Esophagus squamous epithelium (tissue), 5 donors: ENCODE measurements around the gene FBXL7. TPM values are rescaled to one million over a fixed set of nuclear protein-coding genes. Genes with fewer than 3 reads are reported as not detected.

Experiments used
- DNase-seq: peaks from one replicate; lab custom pipeline; 2025; lab: John Stamatoyannopoulos, UW
- H3K27ac ChIP-seq, 4 donors: fragments of 200-600 bp; sonication (generic); one replicate each; pipeline ENCODE4 v1.5.1; 2016 to 2019; ENCODE audit warnings: mild to moderate bottlenecking in 1 of 4
- H3K27me3 ChIP-seq, 4 donors: fragments of 200-600 bp; sonication (generic); 1 replicate in 3 of 4; 2 replicates in 1 of 4; pipeline versions ENCODE4 v1.5.1 to v1.6.0; 2017 to 2021; ENCODE audit warnings: antibody characterized with exemption in 1 of 4
- H3K36me3 ChIP-seq, 3 donors: fragments of 200-600 bp; sonication (generic); one replicate each; pipeline ENCODE4 v1.5.1; 2016 to 2019
- H3K4me1 ChIP-seq, 3 donors: fragments of 200-600 bp; sonication (generic); one replicate each; pipeline ENCODE4 v1.5.1; 2017 to 2019
- H3K4me3 ChIP-seq, 4 donors: fragments of 200-600 bp; sonication (generic); 1 replicate in 3 of 4; 2 replicates in 1 of 4; pipeline ENCODE4 v1.5.1; 2016 to 2019; ENCODE audit warnings: mild to moderate bottlenecking in 2 of 4, moderate library complexity in 1 of 4
- H3K9me3 ChIP-seq, 3 donors: fragments of 200-600 bp; sonication (generic); one replicate each; pipeline ENCODE4 v1.5.1; 2016 to 2019
- CTCF ChIP-seq, 6 experiments: fragments of 450-650 bp in 4 of 6; fragments of 200-600 bp in 2 of 6; sonication (generic) in 2 of 6; IDR thresholded peaks; one replicate each; pipeline ENCODE4 v1.5.1; 2016 to 2019; ENCODE audit warnings: antibody characterized with exemption in 6 of 6, mild to moderate bottlenecking in 4 of 6, moderate library complexity in 4 of 6
- POLR2A ChIP-seq, 4 donors: fragments of 450-650 bp; IDR thresholded peaks; one replicate each; pipeline ENCODE4 v1.6.1; 2017; ENCODE audit warnings: antibody characterized with exemption in 4 of 4, mild to moderate bottlenecking in 4 of 4, moderate library complexity in 3 of 4
- WGBS, 2 donors: methylation state at CpG; one replicate each; pipeline ENCODE4 v1.1.5; 2018; 5-methylcytosine and 5-hydroxymethylcytosine counted together
- intact Hi-C: fragments of 100-400 bp; cut with DNase I; formaldehyde crosslinking; loops from one replicate; pipeline ENCODE4 v1.15.0; 2022
- total RNA-seq, 4 donors: library from RNA; depleted of rRNA; stranded (reverse); fragments of >200 nt; gene quantifications; one replicate each; pipeline ENCODE4 v1.1.0, GENCODE V29; 2016
- donor health status: DM: yes; HTN: yes; CAD: no.

Gene FBXL7
- total RNA-seq, 4 donors from 2014 or later: 0.68 to 15.1 (median 2.8) TPM

GRCh38 chr5:15643731-15644130 lies 143.8 kb downstream of the FBXL7 start:
- no peak for DNase-seq

GRCh38 chr5:15645381-15646160 lies 145.6 kb downstream of the FBXL7 start:
- intact Hi-C loops: no loop called here
- TF ChIP-seq CTCF (IDR thresholded peaks at IDR 0.05) (no peak), POLR2A (IDR thresholded peaks at IDR 0.05) (no peak)
- Histone ChIP-seq H3K9me3 (no peaks in the 10 kb centered on the region), H3K27ac (no peak overlapping the region), H3K4me1 (peaks cover 0 to 28% (median 7%) of the 10 kb centered on the region in 3 donors), H3K27me3 (no peaks in the 10 kb centered on the region), H3K4me3 (no peak overlapping the region), H3K36me3 (no peaks in the 10 kb centered on the region)
- DNase-seq: no peak
- 56 to 61% methylated on average over 7 of the region's 7 CpGs for WGBS, 2 donors

More at GRCh38 chr5:15643731-15644130, 143.8 kb downstream of the FBXL7 start:
- H3K27ac ChIP-seq: no peak overlapping the region
- 13 to 15% methylated on average over 3 of the region's 3 CpGs for WGBS, 2 donors
- intact Hi-C loops: no loop called here
- H3K9me3 ChIP-seq: no peaks in the 10 kb centered on the region
- no peaks in the 10 kb centered on the region for H3K36me3 ChIP-seq
- H3K27me3 ChIP-seq: no peaks in the 10 kb centered on the region
- H3K4me1 ChIP-seq: peaks cover 0 to 28% (median 7%) of the 10 kb centered on the region in 3 donors
- no peak overlapping the region for H3K4me3 ChIP-seq
- no peak for TF ChIP-seq CTCF (IDR thresholded peaks at IDR 0.05)
- TF ChIP-seq POLR2A (IDR thresholded peaks at IDR 0.05): no peak

- 40 to 84% methylated on average over 4 of the region's 4 CpGs for WGBS, 2 donors
- no peak overlapping the region for H3K4me3 ChIP-seq
- no peak for DNase-seq
Observed at GRCh38 chr5:15646371-15646770, 146.4 kb downstream of the FBXL7 start.

GRCh38 chr5:15647251-15647650 lies 147.3 kb downstream of the FBXL7 start:
- intact Hi-C loops: no loop called here
- H3K27me3 ChIP-seq: no peaks in the 10 kb centered on the region
- H3K4me3 ChIP-seq: no peak overlapping the region
- no peaks in the 10 kb centered on the region for H3K36me3 ChIP-seq
- 69 to 92% methylated on average over 4 of the region's 4 CpGs for WGBS, 2 donors
- H3K4me1 ChIP-seq: peaks cover 0 to 28% (median 7%) of the 10 kb centered on the region in 3 donors
- no peak for DNase-seq
- no peak overlapping the region for H3K27ac ChIP-seq
- no peaks in the 10 kb centered on the region for H3K9me3 ChIP-seq
- TF ChIP-seq CTCF (IDR thresholded peaks at IDR 0.05) (no peak), POLR2A (IDR thresholded peaks at IDR 0.05) (no peak)

More at GRCh38 chr5:15646371-15646770, 146.4 kb downstream of the FBXL7 start:
- intact Hi-C loops: no loop called here
- no peak overlapping the region for H3K27ac ChIP-seq
- H3K4me1 ChIP-seq: peaks cover 0 to 28% (median 7%) of the 10 kb centered on the region in 3 donors
- H3K9me3 ChIP-seq: no peaks in the 10 kb centered on the region
- no peaks in the 10 kb centered on the region for H3K27me3 ChIP-seq
- H3K36me3 ChIP-seq: no peaks in the 10 kb centered on the region
- TF ChIP-seq POLR2A (IDR thresholded peaks at IDR 0.05) (no peak), CTCF (IDR thresholded peaks at IDR 0.05) (no peak)

DNA sequence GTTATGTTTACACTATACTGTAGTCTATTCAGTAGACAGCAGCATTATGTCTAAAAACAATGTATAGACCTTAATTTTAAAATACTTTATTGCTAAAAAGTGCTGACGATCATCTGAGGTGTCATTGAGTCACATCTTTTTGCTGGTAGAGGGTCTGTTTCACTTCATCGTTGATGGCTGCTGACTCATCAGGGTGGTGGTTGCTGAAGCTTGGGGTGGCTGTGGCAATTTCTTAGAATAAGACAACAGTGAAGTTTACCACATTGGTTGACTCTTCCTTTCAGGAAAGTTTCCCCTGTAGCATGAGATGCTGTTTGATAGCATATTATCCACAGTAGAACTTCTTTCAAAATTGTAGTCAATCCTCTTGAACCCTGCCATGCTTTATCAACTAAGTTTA lies 150.3 kb downstream of the FBXL7 start:
- intact Hi-C loops: no loop called here
- H3K9me3 ChIP-seq: no peaks in the 10 kb centered on the region
- DNase-seq: no peak
- WGBS, 2 donors: 57 to 72% methylated on average over 2 of the region's 2 CpGs
- no peaks in the 10 kb centered on the region for H3K27me3 ChIP-seq
- no peaks in the 10 kb centered on the region for H3K36me3 ChIP-seq
- no peak for TF ChIP-seq CTCF (IDR thresholded peaks at IDR 0.05)
- no peak for TF ChIP-seq POLR2A (IDR thresholded peaks at IDR 0.05)
- no peak overlapping the region for H3K27ac ChIP-seq
- H3K4me3 ChIP-seq: no peak overlapping the region
- H3K4me1 ChIP-seq: peaks cover 0 to 6% (median 0%) of the 10 kb centered on the region in 3 donors
